Heart right ventricle (tissue), 16 donors: ENCODE measurements around the gene CPXM2. TPM values are rescaled to one million over a fixed set of nuclear protein-coding genes. Genes with fewer than 3 reads are reported as not detected.

ENCODE experiments used
- ATAC-seq, 8 donors: fragments of 200-7000 bp; cut with Tn5 transposase; one replicate each; pipeline ENCODE4 v1.9.1; 2020; ENCODE audit warnings: mild to moderate bottlenecking in 8 of 8, moderate library complexity in 8 of 8, moderate number of reproducible peaks in 1 of 8
- DNase-seq, 2 donors: peaks; one replicate each; pipeline ENCODE4 v3.0.0-alpha.2; 2020
- H3K27ac ChIP-seq, 10 donors: fragments of 200-600 bp; sonication (generic) in 2 of 10; one replicate each; pipeline versions ENCODE4 v1.5.0 to v1.8.0; 2020 to 2022; ENCODE audit warnings: mild to moderate bottlenecking in 3 of 10
- H3K27me3 ChIP-seq, 7 donors: fragments of 200-600 bp; one replicate each; pipeline ENCODE4 v1.8.0; 2021 to 2022; ENCODE audit warnings: mild to moderate bottlenecking in 2 of 7
- H3K36me3 ChIP-seq, 9 donors: fragments of 200-600 bp; sonication (generic) in 1 of 9; one replicate each; pipeline versions ENCODE4 v1.5.0 to v1.8.0; 2020 to 2022; ENCODE audit warnings: mild to moderate bottlenecking in 2 of 9
- H3K4me1 ChIP-seq, 9 donors: fragments of 200-600 bp; sonication (generic) in 1 of 9; one replicate each; pipeline versions ENCODE4 v1.5.0 to v1.8.0; 2020 to 2022; ENCODE audit warnings: mild to moderate bottlenecking in 4 of 9
- H3K4me3 ChIP-seq, 10 donors: fragments of 200-600 bp; sonication (generic) in 2 of 10; one replicate each; pipeline versions ENCODE4 v1.5.0 to v1.8.0; 2020 to 2022; ENCODE audit warnings: mild to moderate bottlenecking in 7 of 10, moderate library complexity in 2 of 10
- H3K9me3 ChIP-seq, 11 donors: fragments of 200-600 bp in 10 of 11; sonication (generic) in 2 of 11; one replicate each; pipeline versions ENCODE4 v1.5.0 to v1.8.0; 2013 to 2022; ENCODE audit warnings: mild to moderate bottlenecking in 2 of 11, control low read depth in 1 of 11, moderate library complexity in 1 of 11
- CTCF ChIP-seq, 9 donors: fragments of 200-600 bp; sonication (generic) in 2 of 9; IDR thresholded peaks; one replicate each; pipeline versions ENCODE4 v1.5.0 to v1.8.0; 2021 to 2022; ENCODE audit warnings: antibody characterized with exemption in 9 of 9, mild to moderate bottlenecking in 5 of 9, moderate library complexity in 1 of 9
- WGBS, 2 donors: extraction: QIAGEN DNeasy Blood & Tissue Kit; methylation state at CpG; one replicate each; pipeline ENCODE4 v1.1.7; 2013; ENCODE audit warnings: inconsistent platforms in 1 of 2; 5-methylcytosine and 5-hydroxymethylcytosine counted together
- intact Hi-C, 10 donors: fragments of 100-400 bp; cut with DNase I; formaldehyde crosslinking; loops; one replicate each; pipeline versions ENCODE4 v1.11.1 to v1.14.2; 2022
- polyA plus RNA-seq, 2 donors: library from polyadenylated mRNA; stranded (reverse); fragments of 200-250 nt; gene quantifications; one replicate each; pipeline ENCODE4 v1.2.3, GENCODE V29; 2013
- total RNA-seq, 10 donors: library from RNA; stranded (reverse); fragmentation: NEBNext Ultra II Directional in 3 of 10; extraction: Animal tissue kit (Norgen Biotek cat#: 25700) in 3 of 10; gene quantifications; one replicate each; pipeline versions ENCODE4 v1.2.1 to v1.2.4, GENCODE V29; 2021 to 2023
- donor health status: Arrhythmogenic right ventricular cardiomyopathy.
- donor health status: ischemic (EF 13 %, LVEDD 7.1; RV severe dilation, severe dysfunction).
- donor health status: healthy with polysubstance abuse.
- donor health status: DM: no; HTN: yes; CAD: no.
- donor health status: DM: no; HTN: no; CAD: no.
- donor health status: ischemic (EF 25% LVEDD 6.9; RV normal size, moderate dysfunction).
- donor health status: ischemic (EF 25% LVEDD 5.7; RV mildly dilated, moderate dysfunction).
- donor health status: healthy.
- donor health status: DM: yes; HTN: yes; CAD: no.
- donor health status: Ischemic cardiomyopathy.
- donor health status: ischemic (EF 35%, LVEDD 5.7; RV mildly dilated, moderate dysfunction).
- donor health status: nonischemic (EF 11% LVEDD 7.7; RV severe dilation, severe dysfunction).
- donor health status: DM: yes; HTN: yes; CAD: no.
- donor health status: PGD.
- donor health status: ischemic (EF 29% LVEDD 5.4; RV normal size, mild dysfunction).
- donor health status: nonischemic (EF 23%, LVEDD 6.1; RV moderate dilation, normal function).

The CPXM2 gene
- total and polyA plus RNA-seq, 12 donors = 2.0 to 9.8 (median 3.8) TPM

GRCh38 chr10:123755061-123755460 is 136.5 kb downstream of the CPXM2 start:
- Histone ChIP-seq H3K9me3 (peaks cover 0 to 4% (median 0%) of the 10 kb centered on the region in 11 donors), H3K36me3 (no peaks in the 10 kb centered on the region)
- no peak for TF ChIP-seq CTCF (IDR thresholded peaks at IDR 0.05)

GRCh38 chr10:123754123-123754522 is 137.5 kb downstream of the CPXM2 start:
- no peaks in the 10 kb centered on the region for H3K4me1 ChIP-seq
- no peak overlapping the region for H3K4me3 ChIP-seq
- ATAC-seq (no peak), DNase-seq (no peak)
- H3K9me3 ChIP-seq = peaks cover 0 to 4% (median 0%) of the 10 kb centered on the region in 11 donors
- H3K36me3 ChIP-seq = no peaks in the 10 kb centered on the region
- H3K27me3 ChIP-seq = peaks cover 0 to 16% (median 0%) of the 10 kb centered on the region in 7 donors
- no peak for TF ChIP-seq CTCF (IDR thresholded peaks at IDR 0.05)
- 71 to 77% methylated on average over 4 of the region's 4 CpGs for WGBS, 2 donors
- no peak overlapping the region for H3K27ac ChIP-seq
- intact Hi-C loops = no loop called here

More at GRCh38 chr10:123755061-123755460, 136.5 kb downstream of the CPXM2 start:
- WGBS, 2 donors = 66 to 68% methylated on average over 2 of the region's 2 CpGs
- DNase-seq = no peak
- Histone ChIP-seq H3K27me3 (peaks cover 0 to 23% (median 0%) of the 10 kb centered on the region in 7 donors), H3K4me3 (no peak overlapping the region), H3K4me1 (no peaks in the 10 kb centered on the region), H3K27ac (no peak overlapping the region)
- no peak for ATAC-seq
- intact Hi-C loops = no loop called here

GRCh38 chr10:123751342-123752134 is 140.1 kb downstream of the CPXM2 start:
- TF ChIP-seq CTCF (IDR thresholded peaks at IDR 0.05) = no peak
- peaks cover 0 to 19% (median 0%) of the 10 kb centered on the region in 7 donors for H3K27me3 ChIP-seq
- H3K36me3 ChIP-seq = no peaks in the 10 kb centered on the region
- H3K27ac ChIP-seq = no peak overlapping the region
- DNase-seq (no peak), ATAC-seq (no peak)
- no peaks in the 10 kb centered on the region for H3K4me1 ChIP-seq
- intact Hi-C loops = no loop called here
- 77 to 79% methylated on average over 10 of the region's 10 CpGs for WGBS, 2 donors
- no peak overlapping the region for H3K4me3 ChIP-seq
- peaks cover 0 to 4% (median 0%) of the 10 kb centered on the region in 11 donors for H3K9me3 ChIP-seq

GRCh38 chr10:123750901-123751300 is 140.7 kb downstream of the CPXM2 start:
- WGBS, 2 donors = 87 to 93% methylated on average over 9 of the region's 9 CpGs
- Histone ChIP-seq H3K9me3 (peaks cover 0 to 4% (median 0%) of the 10 kb centered on the region in 11 donors), H3K36me3 (no peaks in the 10 kb centered on the region)

More at GRCh38 chr10:123750901-123751300, 140.7 kb downstream of the CPXM2 start:
- ATAC-seq = no peak
- H3K27me3 ChIP-seq = peaks cover 0 to 19% (median 0%) of the 10 kb centered on the region in 7 donors
- TF ChIP-seq CTCF (IDR thresholded peaks at IDR 0.05) = no peak
- intact Hi-C loops = no loop called here
- no peak for DNase-seq
- no peak overlapping the region for H3K4me3 ChIP-seq
- no peak overlapping the region for H3K27ac ChIP-seq
- no peaks in the 10 kb centered on the region for H3K4me1 ChIP-seq
